ENCODE results near the gene IFNA6.
"Not testable (repeated sequence)": the region's sequence is repeated elsewhere in the genome, so short reads cannot be mapped to it uniquely, and the experiment has no call there.

The IFNA6 gene

GRCh38 chr9:21350787-21351186, at the start of gene IFNA6:
Gene IFNA6, minus strand, starts transcription at chr9:21350887. Its CDS starts 0 bp downstream, at chr9:21350887.
- DNase-seq (ENCODE audit: low spot score): no peak

GRCh38 chr9:21399956-21400355, 49.3 kb upstream of the IFNA6 start:
- no peak for DNase-seq (ENCODE audit: low spot score)

- no peak for DNase-seq (ENCODE audit: low spot score)
These were observed 48.3 kb upstream of the IFNA6 start for GRCh38 chr9:21398955-21399489.

GRCh38 chr9:21395778-21396717, 45.4 kb upstream of the IFNA6 start:
- DNase-seq (ENCODE audit: low spot score): peak; percentile 30

- peak; percentile 23 for DNase-seq (ENCODE audit: low spot score)
These were observed 41.6 kb upstream of the IFNA6 start for GRCh38 chr9:21392270-21392669.

GRCh38 chr9:21385131-21385670, 34.5 kb upstream of the IFNA6 start, which contains the start of gene IFNA2:
Gene IFNA2, minus strand, starts transcription at chr9:21385398. Its CDS starts 69 bp downstream, at chr9:21385329.
- DNase-seq (ENCODE audit: low spot score): no peak

- no peak for DNase-seq (ENCODE audit: low spot score)
These were observed 32.9 kb upstream of the IFNA6 start for GRCh38 chr9:21383627-21384026.

- no peak for DNase-seq (ENCODE audit: low spot score)
These were observed 31.0 kb upstream of the IFNA6 start for GRCh38 chr9:21381448-21382339.

- not testable (repeated sequence) for DNase-seq (ENCODE audit: low spot score)
These were observed 20.8 kb upstream of the IFNA6 start for GRCh38 chr9:21371467-21371866.

- no peak for DNase-seq (ENCODE audit: low spot score)
These were observed 17.3 kb upstream of the IFNA6 start, which contains the start of gene IFNA13 for GRCh38 chr9:21367957-21368356. Gene IFNA13, minus strand, starts transcription at chr9:21368057. Its CDS starts 47 bp downstream, at chr9:21368010.

- not testable (repeated sequence) for DNase-seq (ENCODE audit: low spot score)
These were observed 16.5 kb upstream of the IFNA6 start for GRCh38 chr9:21367169-21367568.

GRCh38 chr9:21362287-21362686, 11.6 kb upstream of the IFNA6 start:
- DNase-seq (ENCODE audit: low spot score): no peak

- DNase-seq (ENCODE audit: low spot score): no peak
These were observed 7.1 kb upstream of the IFNA6 start for GRCh38 chr9:21357479-21358460.

- no peak for DNase-seq (ENCODE audit: low spot score)
These were observed 2.2 kb downstream of the IFNA6 start for GRCh38 chr9:21348430-21348970.

- no peak for DNase-seq (ENCODE audit: low spot score)
These were observed 10.0 kb downstream of the IFNA6 start for GRCh38 chr9:21340735-21341134.

- no peak for DNase-seq (ENCODE audit: low spot score)
These were observed 14.2 kb downstream of the IFNA6 start for GRCh38 chr9:21336457-21336856.

GRCh38 chr9:21334701-21335632, 15.7 kb downstream of the IFNA6 start, which contains the start of gene KLHL9:
Gene KLHL9, minus strand, starts transcription at chr9:21335404. Its CDS starts 545 bp downstream, at chr9:21334859.
- peak; percentile 87 for DNase-seq (ENCODE audit: low spot score)

- no peak for DNase-seq (ENCODE audit: low spot score)
These were observed 17.5 kb downstream of the IFNA6 start for GRCh38 chr9:21333226-21333625.

Data from HuH-7 (cell line).